OCI-LY1 (cell line): ENCODE results near the gene SEMA3F.

Experiments used
- CTCF ChIP-seq: fragments of 200-600 bp; sonication (generic), shearing (Covaris generic); IDR thresholded peaks from 2 replicates; pipeline ENCODE4 v1.5.1; 2017; ENCODE audit warnings: mild to moderate bottlenecking, antibody characterized with exemption, low read length, moderate library complexity, mixed read lengths
- EZH2 ChIP-seq: fragments of 200-600 bp; sonication (generic), shearing (Covaris generic); IDR thresholded peaks from 2 replicates; pipeline ENCODE4 v1.8.0; 2017; ENCODE audit warnings: borderline replicate concordance, mixed run types, mild to moderate bottlenecking, antibody characterized with exemption, low read length, moderate library complexity, mixed read lengths

DNA sequence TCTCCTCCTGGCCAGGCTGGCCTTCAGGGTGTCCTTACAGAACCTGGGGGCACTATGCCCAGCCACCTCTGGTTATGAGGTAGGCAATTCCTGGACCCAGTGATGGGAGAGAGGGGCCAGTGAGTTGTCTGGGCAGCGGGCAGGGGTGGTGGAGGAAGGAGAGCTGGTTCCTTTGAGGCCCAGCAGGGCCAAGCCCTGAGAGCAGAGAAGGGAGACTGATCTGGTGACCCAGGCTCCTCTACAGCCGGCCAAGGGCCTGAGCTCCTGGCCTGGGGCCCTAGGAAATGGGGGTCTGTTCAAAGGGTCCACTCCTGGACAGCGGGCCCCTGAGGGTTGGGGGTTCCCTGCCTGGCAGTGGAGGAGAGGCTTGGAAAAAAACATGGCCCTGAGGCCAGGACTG is 57.8 kb downstream of the SEMA3F start:
- TF ChIP-seq CTCF (no peak), EZH2 (no peak)
